Hematopoietic multipotent progenitor cell treated with erythropoietin and hydrocortisone succinate and interleukin-3 and kit ligand, for 4 days (in vitro differentiated cells): ENCODE results near the gene ZSWIM3.
A peak's percentile ranks its signal among the peaks of the same experiment; 100 is the strongest.
"Not testable (repeated sequence)": the region's sequence is repeated elsewhere in the genome, so short reads cannot be mapped to it uniquely, and the experiment has no call there.

Experiments used
- DNase-seq: peaks from one replicate; pipeline ENCODE4 v3.0.0-alpha.2; 2015

Gene ZSWIM3

DNA sequence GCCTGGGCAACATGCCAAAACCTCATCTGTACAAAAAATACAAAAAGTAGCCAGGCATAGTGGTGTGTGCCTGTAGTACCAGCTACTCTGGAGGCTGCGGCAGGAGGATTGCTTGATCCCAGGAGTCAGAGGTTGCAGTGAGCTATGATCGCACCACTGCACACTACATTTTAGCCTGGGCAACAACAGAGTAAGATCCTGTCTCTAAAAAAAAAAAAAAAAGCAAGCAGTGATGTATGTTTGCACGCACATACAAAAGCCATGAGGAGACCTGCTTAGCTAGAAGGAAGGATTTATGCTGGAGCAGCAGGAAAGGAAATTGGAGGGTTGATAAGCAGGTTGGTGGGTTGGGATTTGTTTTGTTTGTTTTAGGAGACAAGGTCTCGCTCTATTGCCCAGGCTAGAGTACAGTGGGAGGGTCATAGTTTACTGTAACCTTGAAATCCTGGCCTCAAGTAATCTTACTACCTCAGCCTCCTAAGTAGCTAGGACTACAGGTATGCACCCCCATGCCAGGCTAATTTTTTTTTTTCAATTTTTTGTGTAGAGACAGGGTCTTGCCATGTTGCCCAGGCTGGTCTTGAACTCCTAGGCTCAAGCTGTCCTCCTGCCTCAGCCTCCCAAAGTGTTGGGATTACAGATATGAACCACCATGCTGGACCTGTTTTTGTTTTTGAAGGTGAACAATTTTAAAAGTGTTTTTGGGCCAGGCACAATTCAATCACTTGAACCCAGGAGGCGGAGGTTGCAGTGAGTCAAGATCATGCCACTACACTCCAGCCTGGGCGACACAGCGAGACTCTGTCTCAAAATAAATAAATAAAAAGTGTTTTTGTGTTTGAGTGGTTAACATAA, 4.0 kb downstream of the ZSWIM3 start:
- DNase-seq = peak; percentile 70

DNA sequence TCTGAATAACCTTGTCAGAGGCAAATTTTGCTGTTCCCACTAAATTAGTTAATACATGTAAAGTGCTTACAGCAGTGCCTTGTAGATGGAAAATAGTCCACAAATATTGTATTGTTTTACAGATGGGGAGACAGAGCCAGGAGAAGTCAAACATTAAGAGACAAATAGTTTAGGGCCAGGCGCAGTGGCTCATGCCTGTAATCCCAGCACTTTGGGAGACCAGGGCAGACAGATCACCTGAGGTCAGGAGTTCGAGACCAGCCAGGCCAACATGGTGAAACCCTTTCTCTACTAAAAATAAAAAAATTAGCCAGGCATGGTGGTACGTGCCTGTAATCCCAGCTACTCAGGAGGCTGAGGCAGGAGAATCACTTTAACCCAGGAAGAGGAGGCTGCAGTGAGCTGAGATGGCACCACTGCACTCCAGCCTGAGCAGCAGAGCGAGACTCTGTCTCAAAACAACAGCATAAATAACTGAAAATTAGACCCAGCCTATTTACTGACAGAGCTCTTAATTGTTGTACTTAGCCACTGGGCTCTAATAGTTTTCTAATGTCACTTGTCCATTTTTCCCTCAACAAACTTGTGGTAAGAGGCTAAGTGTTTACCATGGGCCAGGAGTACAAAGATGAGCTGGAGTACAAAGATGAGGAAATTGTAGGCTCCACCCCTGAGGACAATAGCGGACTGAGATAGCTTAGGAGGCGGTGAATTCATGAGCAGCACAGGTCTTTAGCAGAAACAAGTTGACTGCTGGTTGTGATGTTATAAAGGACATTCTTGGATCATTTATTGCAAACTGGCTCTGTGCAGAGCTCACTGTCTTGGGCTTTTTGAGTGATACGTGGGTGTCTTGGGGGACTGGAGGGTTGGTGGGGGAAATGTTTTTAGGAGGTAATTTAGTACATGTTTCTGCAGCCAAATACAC, 6.4 kb downstream of the ZSWIM3 start:
- peak; percentile 33 for DNase-seq

DNA sequence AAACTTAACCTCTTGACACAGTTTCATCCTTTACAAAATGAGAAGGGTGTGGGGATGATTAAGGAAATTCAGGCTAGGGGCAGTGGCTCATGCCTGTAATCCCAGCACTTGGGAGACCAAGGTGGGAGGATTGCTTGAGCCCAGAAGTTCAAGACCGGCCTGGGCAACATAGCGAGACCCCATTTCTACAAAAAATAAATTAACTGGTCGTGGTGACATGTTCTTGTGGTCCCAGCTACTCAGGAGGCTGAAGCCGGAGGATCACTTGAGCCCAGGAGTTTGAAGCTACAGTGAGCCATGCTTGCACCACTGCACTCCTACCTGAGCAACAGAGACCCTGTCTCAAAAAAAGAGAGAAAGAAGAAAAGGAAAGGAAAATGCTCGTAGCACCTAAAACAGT, 9.0 kb downstream of the ZSWIM3 start:
- no peak for DNase-seq

DNA sequence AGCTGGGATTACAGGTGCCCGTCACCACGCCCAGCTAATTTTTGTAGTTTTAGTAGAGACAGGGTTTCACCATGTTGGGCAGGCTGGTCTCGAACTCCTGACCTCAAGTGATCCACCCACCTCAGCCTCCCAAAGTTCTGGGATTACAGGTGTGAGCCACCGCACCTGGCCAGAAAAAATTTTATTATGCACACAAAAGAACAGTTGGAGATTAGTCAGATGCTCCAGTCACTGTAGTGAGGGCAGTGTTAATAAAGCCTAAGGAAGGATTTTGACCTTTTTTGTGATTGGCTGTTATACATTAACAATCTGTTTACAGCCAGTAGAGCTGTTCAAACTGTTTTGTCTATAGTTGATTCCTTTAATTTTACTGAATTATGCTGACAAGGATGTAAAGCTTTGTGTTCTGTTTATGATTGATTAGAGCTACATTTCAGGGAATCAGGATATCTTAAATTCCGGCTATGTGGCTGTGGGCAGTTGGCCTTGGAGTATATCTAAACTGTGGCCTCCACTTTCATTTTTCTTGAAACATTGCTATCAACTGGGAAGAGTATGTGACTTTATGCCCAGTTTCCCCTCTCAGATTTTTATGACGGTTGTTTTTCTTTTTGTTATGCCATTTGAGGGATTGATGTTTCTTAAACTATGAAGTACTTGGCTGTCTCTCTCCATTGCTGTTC, 9.9 kb downstream of the ZSWIM3 start:
- no peak for DNase-seq

DNA sequence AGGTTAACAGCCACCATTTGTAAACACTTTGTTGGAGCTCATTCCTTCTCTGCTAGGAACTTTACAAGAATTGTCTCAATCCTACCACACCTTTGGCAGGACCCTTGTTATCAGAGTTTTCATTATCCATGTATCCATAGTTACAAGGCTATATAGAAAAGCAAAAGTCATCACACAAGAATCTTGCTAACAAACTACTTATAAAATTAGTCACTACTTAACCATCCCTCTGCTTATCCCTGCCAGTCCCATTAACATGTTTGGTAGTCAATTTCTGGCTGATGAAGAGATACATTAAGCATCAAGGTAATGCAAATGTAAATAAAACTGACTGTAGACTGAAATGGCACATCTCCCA, 10.4 kb downstream of the ZSWIM3 start:
- DNase-seq = no peak

DNA sequence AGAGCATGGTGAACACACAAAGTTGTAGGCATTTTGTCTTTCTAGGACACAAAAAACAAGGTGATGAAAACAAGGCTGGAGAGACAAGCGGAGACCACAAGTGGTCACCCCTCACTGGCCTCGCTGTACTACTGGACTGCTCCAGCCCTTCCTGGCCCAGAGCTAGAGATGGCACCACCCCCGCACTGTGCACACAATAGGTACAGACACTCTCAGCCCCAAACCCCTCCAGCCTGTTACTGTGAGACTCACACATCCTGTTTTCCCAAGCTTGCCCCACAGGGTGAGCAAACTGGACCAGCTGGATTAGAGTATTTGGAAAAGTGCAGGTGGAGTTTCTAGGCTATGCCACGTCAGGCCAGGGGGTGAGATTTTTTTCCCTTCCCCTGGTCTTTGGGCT, 15.2 kb downstream of the ZSWIM3 start:
- no peak for DNase-seq

GRCh38 chr20:45873409-45874103, 16.1 kb downstream of the ZSWIM3 start:
- peak; percentile 30 for DNase-seq

GRCh38 chr20:45874104-45874481, 16.7 kb downstream of the ZSWIM3 start:
- DNase-seq = not testable (repeated sequence)

GRCh38 chr20:45874576-45874975, 17.2 kb downstream of the ZSWIM3 start:
- no peak for DNase-seq

DNA sequence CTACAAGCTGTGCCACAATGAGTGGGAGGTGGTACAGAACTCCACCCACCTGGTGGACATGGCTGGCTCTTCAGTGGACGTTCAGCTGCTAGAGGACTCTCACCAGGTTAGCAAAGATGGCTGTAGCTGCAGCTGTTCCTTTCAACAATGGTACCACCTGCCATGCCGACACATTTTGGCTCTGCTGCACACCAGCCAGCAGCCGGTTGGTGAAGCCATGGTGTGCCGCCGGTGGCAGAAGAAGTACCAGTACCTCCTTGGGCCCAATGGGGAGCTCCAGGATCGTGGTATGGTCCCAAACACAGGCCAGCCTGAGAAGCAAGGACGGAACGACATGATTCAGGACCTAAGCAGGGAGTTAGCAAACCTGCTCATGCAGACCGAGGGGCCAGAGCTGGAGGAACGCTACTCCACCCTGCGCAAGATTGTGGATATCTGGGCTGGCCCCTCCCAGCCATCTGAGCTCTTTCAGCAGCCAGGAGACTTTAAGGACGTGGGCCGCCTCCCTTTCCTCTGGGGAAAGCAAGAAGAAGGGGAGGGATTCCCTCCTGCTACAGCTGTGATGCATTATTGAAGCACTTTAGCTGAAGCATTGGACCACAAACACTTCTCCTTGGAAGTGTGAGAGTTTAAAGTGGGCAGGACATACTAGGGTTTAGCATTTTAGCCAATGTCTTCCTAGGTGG, 20.8 kb downstream of the ZSWIM3 start:
- peak; percentile 49 for DNase-seq

DNA sequence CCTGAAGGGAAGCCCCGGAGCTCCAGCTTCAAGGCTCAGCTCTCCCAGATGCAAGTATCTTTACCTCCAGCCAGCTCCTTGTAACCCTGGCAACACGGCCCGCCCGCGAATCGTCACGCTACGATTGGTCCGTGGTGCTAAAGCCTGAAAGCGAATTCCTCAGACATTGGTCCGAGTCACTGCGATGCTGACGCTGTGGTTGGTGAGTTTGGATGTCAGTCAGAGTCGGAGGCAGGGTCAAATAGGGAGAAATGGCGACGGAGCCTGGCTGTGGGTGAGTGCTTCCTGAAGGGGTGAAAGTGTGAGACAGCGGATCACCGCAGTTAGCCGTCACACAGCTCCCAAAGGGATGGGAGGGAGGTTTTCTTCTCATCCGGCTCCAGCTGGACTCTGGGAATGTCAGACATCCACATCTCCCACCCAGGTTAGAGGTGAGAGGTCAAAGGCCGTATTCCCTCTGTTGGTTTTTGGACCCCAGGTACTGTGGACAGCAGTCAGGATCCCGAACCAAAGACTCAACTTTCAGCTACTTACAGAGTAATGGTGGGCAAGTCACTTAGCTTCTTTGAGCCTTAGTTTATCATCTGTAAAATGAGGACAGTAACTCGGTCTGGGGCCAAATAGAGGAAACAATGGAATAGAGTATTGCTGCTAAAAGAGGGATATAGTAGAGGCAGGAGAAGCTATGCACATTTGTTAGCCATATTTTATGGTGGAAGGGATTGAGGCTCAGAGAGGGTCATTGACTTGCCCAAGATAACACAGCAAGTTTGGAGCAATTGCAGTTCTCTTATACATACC, 23.8 kb downstream of the ZSWIM3 start, which contains the start of gene ZSWIM1:
TSS of gene ZSWIM1 (plus strand) at position 240 of the 801 bp plus-strand sequence. CDS start 1,366 bp downstream, outside the sequence.
- peak; percentile 99 for DNase-seq

DNA sequence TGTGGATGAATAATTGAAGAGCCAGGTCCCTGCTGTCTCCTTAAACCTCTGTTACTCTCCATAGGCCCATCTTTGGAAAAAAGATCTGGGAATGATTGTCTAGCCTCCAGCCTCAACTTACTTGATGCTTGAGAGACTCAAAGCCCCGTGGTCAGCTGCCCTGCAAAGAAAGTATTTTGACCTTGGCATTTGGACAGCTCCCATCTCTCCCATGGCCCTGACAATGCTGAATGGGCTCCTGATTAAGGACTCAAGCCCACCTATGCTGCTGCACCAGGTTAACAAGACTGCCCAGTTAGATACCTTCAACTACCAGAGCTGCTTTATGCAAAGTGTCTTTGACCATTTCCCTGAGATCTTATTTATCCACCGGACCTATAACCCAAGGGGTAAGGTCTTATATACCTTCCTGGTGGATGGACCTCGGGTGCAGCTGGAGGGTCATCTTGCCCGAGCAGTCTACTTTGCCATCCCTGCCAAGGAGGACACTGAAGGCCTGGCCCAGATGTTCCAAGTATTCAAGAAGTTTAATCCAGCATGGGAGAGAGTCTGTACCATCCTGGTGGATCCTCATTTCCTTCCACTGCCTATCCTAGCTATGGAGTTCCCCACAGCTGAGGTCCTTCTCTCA, 25.2 kb downstream of the ZSWIM3 start:
- no peak for DNase-seq

DNA sequence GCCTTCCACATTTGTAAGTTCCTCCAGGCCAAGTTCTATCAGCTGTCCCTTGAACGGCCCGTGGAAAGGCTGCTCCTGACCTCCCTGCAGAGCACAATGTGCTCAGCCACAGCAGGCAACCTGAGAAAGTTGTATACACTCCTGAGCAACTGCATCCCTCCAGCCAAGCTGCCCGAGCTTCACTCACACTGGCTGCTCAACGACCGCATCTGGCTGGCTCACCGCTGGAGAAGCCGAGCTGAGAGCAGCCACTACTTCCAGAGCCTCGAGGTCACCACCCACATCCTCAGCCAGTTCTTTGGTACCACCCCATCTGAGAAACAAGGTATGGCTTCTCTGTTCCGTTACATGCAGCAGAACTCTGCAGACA, 25.7 kb downstream of the ZSWIM3 start:
- DNase-seq = no peak

DNA sequence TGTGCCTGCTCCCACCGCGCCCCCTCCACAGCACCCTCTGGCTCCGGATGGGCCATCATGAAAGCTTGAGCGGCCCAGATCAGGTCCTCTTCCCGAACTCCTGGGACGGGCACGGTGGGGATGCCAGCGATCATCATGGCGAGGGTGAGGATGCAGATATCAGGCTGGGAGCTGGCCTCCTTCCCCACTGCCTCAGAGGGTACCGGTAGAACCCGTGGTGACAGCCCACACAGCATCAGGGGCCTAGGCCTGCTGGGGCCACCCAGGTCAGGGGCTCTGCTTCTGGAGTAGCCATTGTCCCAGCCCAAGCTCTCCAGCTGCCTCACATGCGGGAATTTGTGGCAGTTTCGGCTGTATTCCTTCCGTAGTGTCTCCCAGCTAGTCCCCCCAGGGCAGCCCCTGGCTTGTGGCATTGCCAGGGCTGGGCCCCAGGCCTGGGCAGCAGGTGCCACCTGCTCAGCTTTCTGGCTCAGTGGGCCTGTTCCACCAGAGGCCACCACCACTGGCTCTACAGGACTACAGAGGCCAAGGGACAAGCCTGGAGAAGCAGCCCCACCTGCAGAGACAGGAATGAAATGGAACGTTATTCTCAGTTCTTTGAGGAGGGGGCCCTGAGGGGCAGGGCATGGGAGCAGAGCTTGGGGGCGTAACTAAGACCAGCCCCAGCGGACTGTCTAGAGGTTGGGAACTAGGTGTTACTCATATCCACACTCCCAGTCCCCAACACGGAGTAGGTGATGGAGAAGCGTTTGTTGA, 29.4 kb downstream of the ZSWIM3 start:
- DNase-seq = no peak

GRCh38 chr20:45887346-45887715, 29.9 kb downstream of the ZSWIM3 start, which contains the start of gene SPATA25:
SPATA25 (minus strand) TSS chr20:45887622; CDS start chr20:45887590, 32 bp downstream.
- DNase-seq = no peak

DNA sequence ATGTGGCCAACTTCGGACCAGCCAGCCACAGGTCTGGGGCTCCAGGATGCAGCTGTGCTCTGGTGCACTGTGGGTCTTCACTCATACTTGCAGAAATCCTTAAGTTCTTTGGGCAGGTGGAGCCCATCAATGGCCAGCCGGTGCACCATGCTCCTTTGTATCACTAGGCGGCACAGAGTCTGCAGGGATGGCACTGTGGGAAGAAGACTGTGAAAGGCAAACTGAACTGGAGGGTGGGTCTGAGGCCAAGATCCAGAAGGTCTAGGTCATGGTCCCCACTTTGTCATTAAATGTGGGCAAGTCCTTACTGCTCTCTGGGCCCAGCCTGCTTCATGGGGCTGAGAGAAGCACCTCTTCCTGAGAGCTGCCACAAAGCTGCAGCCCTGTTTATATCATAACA, 31.3 kb downstream of the ZSWIM3 start:
- no peak for DNase-seq

GRCh38 chr20:45890077-45890984, 32.9 kb downstream of the ZSWIM3 start:
- DNase-seq = peak; percentile 88
